Neutrophil (primary cell): Measurements from ENCODE around the gene GPR78.

Experiments
- H3K27ac ChIP-seq: fragments of 200-600 bp; sonication (generic); 2 replicates; pipeline ENCODE4 v1.5.1; 2016; ENCODE audit warnings: mild to moderate bottlenecking, moderate library complexity
- H3K27me3 ChIP-seq: fragments of 200-600 bp; sonication (generic); 2 replicates; pipeline ENCODE4 v1.6.0; 2016; ENCODE audit warnings: mild to moderate bottlenecking
- H3K36me3 ChIP-seq: fragments of 200-600 bp; sonication (generic); 2 replicates; pipeline ENCODE4 v1.5.1; 2017
- H3K4me1 ChIP-seq, 2 experiments: fragments of 200-600 bp in 1 of 2; sonication (generic) in 1 of 2; 1 replicate in 1 of 2; 2 replicates in 1 of 2; pipeline versions ENCODE4 v1.5.1 to v1.6.1; 2013 to 2016; ENCODE audit warnings: low read depth in 1 of 2, low read length in 1 of 2, mild to moderate bottlenecking in 1 of 2, moderate library complexity in 1 of 2; ENCODE audit not compliant: control insufficient read depth in 1 of 2, insufficient read depth in 1 of 2
- H3K4me3 ChIP-seq, 2 experiments: fragments of 200-600 bp in 1 of 2; sonication (generic) in 1 of 2; 1 replicate in 1 of 2; 2 replicates in 1 of 2; pipeline ENCODE4 v1.5.1; 2013 to 2016; ENCODE audit warnings: low read depth in 1 of 2, low read length in 1 of 2, mild to moderate bottlenecking in 1 of 2, moderate library complexity in 1 of 2
- H3K9me3 ChIP-seq: fragments of 200-600 bp; sonication (generic); 2 replicates; pipeline ENCODE4 v1.5.1; 2016
- TF ChIP-seq, protein P1 (sequence below): fragments of 200-600 bp; sonication (generic); IDR thresholded peaks from 2 replicates; pipeline ENCODE4 v1.5.1; 2016; ENCODE audit warnings: antibody characterized with exemption

Gene GPR78

DNA sequence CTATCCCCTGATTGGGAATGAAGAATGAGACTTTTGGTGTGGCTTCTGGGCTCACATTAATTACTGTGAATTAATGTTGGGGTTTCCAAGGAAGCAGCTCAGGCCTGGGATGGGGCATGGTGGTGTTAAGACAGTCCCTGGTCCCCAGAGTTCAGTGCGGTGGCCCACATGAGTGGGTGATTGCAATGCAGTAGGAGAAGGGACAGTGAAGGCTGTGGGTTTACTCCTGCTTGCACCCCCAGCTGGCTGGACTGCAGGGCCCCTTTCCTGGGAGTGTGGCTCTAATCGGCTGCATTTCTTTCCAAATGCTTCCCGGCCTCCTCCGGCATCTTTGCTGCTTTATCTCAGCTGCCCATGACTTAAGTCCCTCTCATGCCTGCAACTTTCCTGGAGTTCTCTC is 28.2 kb upstream of the GPR78 start:
- no peaks in the 10 kb centered on the region for H3K27me3 ChIP-seq
- H3K36me3 ChIP-seq: no peaks in the 10 kb centered on the region
- no peak overlapping the region for H3K27ac ChIP-seq
- no peaks in the 10 kb centered on the region for H3K9me3 ChIP-seq
- no peaks in the 10 kb centered on the region for H3K4me1 ChIP-seq
- H3K4me3 ChIP-seq: no peak overlapping the region
- TF ChIP-seq, protein P1, sequence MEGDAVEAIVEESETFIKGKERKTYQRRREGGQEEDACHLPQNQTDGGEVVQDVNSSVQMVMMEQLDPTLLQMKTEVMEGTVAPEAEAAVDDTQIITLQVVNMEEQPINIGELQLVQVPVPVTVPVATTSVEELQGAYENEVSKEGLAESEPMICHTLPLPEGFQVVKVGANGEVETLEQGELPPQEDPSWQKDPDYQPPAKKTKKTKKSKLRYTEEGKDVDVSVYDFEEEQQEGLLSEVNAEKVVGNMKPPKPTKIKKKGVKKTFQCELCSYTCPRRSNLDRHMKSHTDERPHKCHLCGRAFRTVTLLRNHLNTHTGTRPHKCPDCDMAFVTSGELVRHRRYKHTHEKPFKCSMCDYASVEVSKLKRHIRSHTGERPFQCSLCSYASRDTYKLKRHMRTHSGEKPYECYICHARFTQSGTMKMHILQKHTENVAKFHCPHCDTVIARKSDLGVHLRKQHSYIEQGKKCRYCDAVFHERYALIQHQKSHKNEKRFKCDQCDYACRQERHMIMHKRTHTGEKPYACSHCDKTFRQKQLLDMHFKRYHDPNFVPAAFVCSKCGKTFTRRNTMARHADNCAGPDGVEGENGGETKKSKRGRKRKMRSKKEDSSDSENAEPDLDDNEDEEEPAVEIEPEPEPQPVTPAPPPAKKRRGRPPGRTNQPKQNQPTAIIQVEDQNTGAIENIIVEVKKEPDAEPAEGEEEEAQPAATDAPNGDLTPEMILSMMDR: no peak

DNA sequence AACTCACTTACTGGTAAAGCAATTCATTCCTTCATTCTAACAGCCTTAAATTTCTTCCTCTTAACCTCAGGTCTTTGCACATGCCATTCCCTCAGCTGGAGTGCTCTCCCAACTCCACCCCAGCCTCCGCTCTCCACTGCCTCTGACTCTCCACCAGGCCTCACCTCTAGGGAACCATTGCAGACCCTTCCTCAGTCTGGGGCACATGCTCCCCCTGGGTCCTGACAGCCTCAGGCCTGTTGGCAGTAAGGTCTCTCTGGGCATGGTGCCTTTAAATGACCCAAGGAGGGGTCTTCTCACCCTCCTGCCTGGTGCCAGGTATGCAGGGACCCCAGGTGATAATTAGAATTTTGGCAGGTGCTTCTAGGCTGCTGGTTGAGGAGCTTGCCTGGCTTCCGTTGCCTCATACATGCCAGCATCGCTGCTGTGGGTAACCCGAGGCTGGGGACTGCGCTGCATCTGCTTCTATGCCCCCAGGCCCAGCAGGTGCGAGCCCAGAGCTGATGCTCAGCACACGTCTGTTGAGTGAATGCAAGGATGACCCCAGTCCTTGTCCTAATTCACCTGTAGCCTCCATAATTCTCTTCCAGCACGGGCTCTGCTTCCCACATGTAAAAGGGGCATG is 27.5 kb upstream of the GPR78 start:
- TF ChIP-seq, protein P1: no peak
- Histone ChIP-seq H3K27me3 (no peaks in the 10 kb centered on the region), H3K4me1 (no peaks in the 10 kb centered on the region), H3K27ac (no peak overlapping the region), H3K4me3 (no peak overlapping the region), H3K36me3 (no peaks in the 10 kb centered on the region), H3K9me3 (no peaks in the 10 kb centered on the region)

DNA sequence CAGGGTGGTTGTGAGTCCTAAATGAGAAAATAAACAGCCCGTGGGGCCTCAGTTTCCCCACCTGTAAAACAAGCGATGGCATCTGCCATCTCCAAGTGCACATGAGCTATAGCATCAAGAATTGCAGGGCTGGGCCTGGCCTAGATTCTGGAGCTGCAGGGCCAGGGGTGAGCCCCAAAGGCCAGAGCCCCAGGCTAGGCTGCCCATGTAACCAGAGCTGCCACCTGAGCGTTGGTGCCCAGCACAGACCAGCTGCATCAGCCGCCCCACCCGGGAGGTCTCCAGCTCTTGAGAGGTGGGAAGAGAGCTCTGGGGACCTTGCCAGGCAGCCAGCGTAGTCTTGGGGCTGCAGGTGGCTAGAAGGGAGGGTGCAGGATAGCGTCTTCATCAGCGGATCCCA is 27.0 kb upstream of the GPR78 start:
- H3K27me3 ChIP-seq: no peaks in the 10 kb centered on the region

DNA sequence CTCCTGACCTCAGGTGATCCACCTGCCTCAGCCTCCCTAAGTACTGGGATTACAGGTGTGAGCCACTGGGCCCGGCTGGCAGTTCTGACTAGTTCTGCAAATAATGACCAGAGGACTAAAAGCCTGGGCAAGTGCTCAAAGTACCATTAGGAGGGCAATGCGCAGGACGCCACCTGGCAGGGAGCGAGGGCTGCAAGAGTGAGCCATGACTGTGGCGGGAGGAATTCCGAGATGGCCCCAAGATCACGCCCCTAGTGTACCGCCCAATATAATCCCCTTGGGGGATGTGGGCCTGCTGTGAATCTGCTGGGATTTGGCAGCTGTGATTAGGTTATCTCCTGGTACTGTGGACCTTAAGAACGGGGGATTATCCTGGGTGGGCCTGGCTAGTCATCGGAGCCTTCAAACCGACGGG is 26.2 kb upstream of the GPR78 start:
- TF ChIP-seq, protein P1: no peak

More for the DNA sequence above, 27.0 kb upstream of the GPR78 start:
- Histone ChIP-seq H3K9me3 (no peaks in the 10 kb centered on the region), H3K4me3 (no peak overlapping the region), H3K27ac (no peak overlapping the region), H3K4me1 (no peaks in the 10 kb centered on the region), H3K36me3 (no peaks in the 10 kb centered on the region)
- TF ChIP-seq, protein P1: no peak

DNA sequence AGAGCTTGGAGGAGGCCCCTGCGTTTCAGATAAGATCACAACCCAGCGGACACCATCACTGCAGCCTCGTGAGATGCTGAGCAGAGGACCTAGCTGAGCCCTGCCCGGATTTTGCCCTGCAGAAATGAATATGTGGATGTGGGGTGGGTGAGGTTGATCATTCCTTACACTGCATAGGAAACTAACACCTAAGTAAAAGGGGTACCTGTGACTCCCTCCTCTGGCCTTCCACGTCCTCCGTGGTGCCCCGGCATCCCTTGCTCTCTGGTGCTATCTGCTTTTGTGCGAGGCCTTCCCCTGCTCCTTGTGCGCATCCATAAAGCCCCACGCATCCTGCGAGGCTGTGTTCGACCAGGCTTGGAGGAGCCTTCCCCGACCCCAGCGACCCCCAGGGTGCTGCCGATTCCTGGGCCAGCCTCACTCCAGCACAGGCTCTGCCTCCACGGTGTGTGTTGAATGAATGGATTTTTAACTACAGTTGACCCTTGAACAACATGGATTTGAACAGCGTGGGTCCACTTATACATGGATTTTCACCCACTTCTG is 25.6 kb upstream of the GPR78 start:
- TF ChIP-seq, protein P1: no peak
- H3K9me3 ChIP-seq: no peaks in the 10 kb centered on the region

More for the DNA sequence above, 26.2 kb upstream of the GPR78 start:
- Histone ChIP-seq H3K4me1 (no peaks in the 10 kb centered on the region), H3K36me3 (no peaks in the 10 kb centered on the region), H3K27me3 (no peaks in the 10 kb centered on the region), H3K4me3 (no peak overlapping the region), H3K27ac (no peak overlapping the region), H3K9me3 (no peaks in the 10 kb centered on the region)

More for the DNA sequence above, 25.6 kb upstream of the GPR78 start:
- Histone ChIP-seq H3K4me3 (no peak overlapping the region), H3K27ac (no peak overlapping the region), H3K36me3 (no peaks in the 10 kb centered on the region), H3K27me3 (no peaks in the 10 kb centered on the region), H3K4me1 (no peaks in the 10 kb centered on the region)
